ENCODE results near the gene RUNX2.

The RUNX2 gene

GRCh38 chr6:45675634-45676033, 347.5 kb downstream of the RUNX2 start:
- DNase-seq (ENCODE audit: extremely low read depth, low read depth): no peak
- no peak for TF ChIP-seq CTCF (IDR thresholded peaks at IDR 0.05; ENCODE audit: low read depth, low read length)

- TF ChIP-seq CTCF (IDR thresholded peaks at IDR 0.05; ENCODE audit: low read depth, low read length): no peak
- no peak for DNase-seq (ENCODE audit: extremely low read depth, low read depth)
Observed at GRCh38 chr6:45676380-45676779, 348.2 kb downstream of the RUNX2 start.

- no peak for DNase-seq (ENCODE audit: extremely low read depth, low read depth)
- no peak for TF ChIP-seq CTCF (IDR thresholded peaks at IDR 0.05; ENCODE audit: low read depth, low read length)
Observed at GRCh38 chr6:45677381-45678284, 349.5 kb downstream of the RUNX2 start.

GRCh38 chr6:45678285-45678607, 350.1 kb downstream of the RUNX2 start:
- no peak for TF ChIP-seq CTCF (IDR thresholded peaks at IDR 0.05; ENCODE audit: low read depth, low read length)
- no peak for DNase-seq (ENCODE audit: extremely low read depth, low read depth)

- no peak for TF ChIP-seq CTCF (IDR thresholded peaks at IDR 0.05; ENCODE audit: low read depth, low read length)
- DNase-seq (ENCODE audit: extremely low read depth, low read depth): no peak
Observed at GRCh38 chr6:45679163-45679562, 351.0 kb downstream of the RUNX2 start.

GRCh38 chr6:45679631-45680030, 351.5 kb downstream of the RUNX2 start:
- TF ChIP-seq CTCF (IDR thresholded peaks at IDR 0.05; ENCODE audit: low read depth, low read length): no peak
- no peak for DNase-seq (ENCODE audit: extremely low read depth, low read depth)

- peak; percentile 7 for DNase-seq (ENCODE audit: extremely low read depth, low read depth)
- TF ChIP-seq CTCF (IDR thresholded peaks at IDR 0.05; ENCODE audit: low read depth, low read length): no peak
Observed at GRCh38 chr6:45681860-45682511, 353.9 kb downstream of the RUNX2 start.
